Measurements from ENCODE around the gene MRPL14.

DNA sequence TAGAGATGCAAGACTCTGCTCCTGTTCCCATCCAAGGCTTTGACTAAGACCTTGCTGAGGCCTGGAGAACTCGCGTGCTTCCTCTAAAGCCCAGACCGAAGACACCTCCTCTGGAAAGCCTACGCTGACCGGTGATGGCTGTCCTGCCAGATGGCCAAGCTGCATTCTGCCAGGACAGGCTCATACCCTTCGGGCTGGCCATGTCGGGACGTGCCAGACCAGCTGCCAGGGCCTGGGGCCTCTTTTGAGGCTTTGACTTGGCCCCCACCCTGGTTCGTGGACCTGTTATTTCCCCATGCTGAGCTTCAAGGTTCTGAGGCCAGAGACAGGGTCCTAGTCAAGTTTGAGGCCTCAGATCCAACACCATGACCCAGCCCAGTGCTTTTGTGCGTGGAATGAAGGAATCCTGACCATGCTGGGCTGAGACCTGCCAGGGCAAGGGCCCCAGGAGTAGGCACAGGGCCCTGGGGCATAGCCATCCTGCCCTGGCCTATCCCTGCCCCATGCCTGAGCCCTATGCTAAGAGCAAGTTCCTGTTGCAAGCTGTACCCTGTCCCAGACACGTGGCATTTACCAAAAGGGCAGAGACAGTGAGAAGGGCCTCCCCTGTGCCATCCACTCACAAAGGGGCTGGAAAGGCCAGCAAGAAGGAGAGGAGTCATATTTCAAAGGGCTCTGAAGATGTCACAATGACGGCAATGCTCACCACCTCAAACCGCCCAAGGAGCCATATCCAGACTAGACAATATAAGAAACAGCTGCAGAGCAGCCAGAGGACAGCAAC, 42.8 kb downstream of the MRPL14 start:
- TF ChIP-seq EZH2phosphoT487 (IDR thresholded peaks at IDR 0.05; ENCODE audit: borderline replicate concordance), result no peak
- TF ChIP-seq, protein P1, sequence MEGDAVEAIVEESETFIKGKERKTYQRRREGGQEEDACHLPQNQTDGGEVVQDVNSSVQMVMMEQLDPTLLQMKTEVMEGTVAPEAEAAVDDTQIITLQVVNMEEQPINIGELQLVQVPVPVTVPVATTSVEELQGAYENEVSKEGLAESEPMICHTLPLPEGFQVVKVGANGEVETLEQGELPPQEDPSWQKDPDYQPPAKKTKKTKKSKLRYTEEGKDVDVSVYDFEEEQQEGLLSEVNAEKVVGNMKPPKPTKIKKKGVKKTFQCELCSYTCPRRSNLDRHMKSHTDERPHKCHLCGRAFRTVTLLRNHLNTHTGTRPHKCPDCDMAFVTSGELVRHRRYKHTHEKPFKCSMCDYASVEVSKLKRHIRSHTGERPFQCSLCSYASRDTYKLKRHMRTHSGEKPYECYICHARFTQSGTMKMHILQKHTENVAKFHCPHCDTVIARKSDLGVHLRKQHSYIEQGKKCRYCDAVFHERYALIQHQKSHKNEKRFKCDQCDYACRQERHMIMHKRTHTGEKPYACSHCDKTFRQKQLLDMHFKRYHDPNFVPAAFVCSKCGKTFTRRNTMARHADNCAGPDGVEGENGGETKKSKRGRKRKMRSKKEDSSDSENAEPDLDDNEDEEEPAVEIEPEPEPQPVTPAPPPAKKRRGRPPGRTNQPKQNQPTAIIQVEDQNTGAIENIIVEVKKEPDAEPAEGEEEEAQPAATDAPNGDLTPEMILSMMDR (conservative IDR thresholded peaks at IDR 0.05; ENCODE audit: low read length), result no peak
